Peyer's patch (tissue), 4 donors: Measurements from ENCODE around the gene RXFP1.

Experiments used
- CTCF ChIP-seq, 6 experiments: fragments of 450-650 bp in 4 of 6; fragments of 200-600 bp in 2 of 6; sonication (generic) in 1 of 6; IDR thresholded peaks; one replicate each; pipeline ENCODE4 v1.5.1; 2017 to 2019; ENCODE audit warnings: antibody characterized with exemption in 6 of 6, mild to moderate bottlenecking in 3 of 6, moderate library complexity in 1 of 6
- POLR2A ChIP-seq, 2 donors: fragments of 450-650 bp; IDR thresholded peaks; one replicate each; pipeline ENCODE4 v1.5.1; 2017; ENCODE audit warnings: antibody characterized with exemption in 2 of 2, mild to moderate bottlenecking in 2 of 2, moderate library complexity in 2 of 2

GRCh38 chr4:158657291-158657690 lies 135.6 kb downstream of the RXFP1 start:
- no peak for TF ChIP-seq CTCF (IDR thresholded peaks at IDR 0.05)
- no peak for TF ChIP-seq POLR2A (IDR thresholded peaks at IDR 0.05)
